HPDE6-E6E7 (cell line): ENCODE results near the gene TNK2.
A peak's percentile ranks its signal among the peaks of the same experiment; 100 is the strongest.
"Not testable (repeated sequence)": the region's sequence is repeated elsewhere in the genome, so short reads cannot be mapped to it uniquely, and the experiment has no call there.

Experiments used
- DNase-seq: peaks from one replicate; pipeline ENCODE4 v3.0.0; 2011; ENCODE audit warnings: missing footprints; ENCODE audit errors: extremely low spot score

Gene TNK2

GRCh38 chr3:195916991-195917390 lies 8.6 kb upstream of the TNK2 start:
- no peak for DNase-seq

- no peak for DNase-seq
These were observed 7.9 kb upstream of the TNK2 start for GRCh38 chr3:195916291-195916690.

GRCh38 chr3:195914648-195915473 lies 6.5 kb upstream of the TNK2 start:
- peak; percentile 97 for DNase-seq

- not testable (repeated sequence) for DNase-seq
These were observed 5.8 kb upstream of the TNK2 start for GRCh38 chr3:195914146-195914545.

GRCh38 chr3:195913382-195913781 lies 5.0 kb upstream of the TNK2 start:
- DNase-seq: no peak

GRCh38 chr3:195911946-195912270 lies 3.6 kb upstream of the TNK2 start:
- DNase-seq: no peak

GRCh38 chr3:195911041-195911945 lies 2.9 kb upstream of the TNK2 start:
- no peak for DNase-seq

GRCh38 chr3:195910499-195910845 lies 2.1 kb upstream of the TNK2 start:
- no peak for DNase-seq

GRCh38 chr3:195909644-195910498 lies 1.5 kb upstream of the TNK2 start:
- DNase-seq: peak; percentile 75

- no peak for DNase-seq
These were observed 587 bp upstream of the TNK2 start for GRCh38 chr3:195908694-195909581.

- DNase-seq: no peak
These were observed 742 bp downstream of the TNK2 start for GRCh38 chr3:195907684-195907933.

GRCh38 chr3:195906865-195907683 lies 1.3 kb downstream of the TNK2 start:
- DNase-seq: no peak

GRCh38 chr3:195905970-195906864 lies 2.1 kb downstream of the TNK2 start:
- no peak for DNase-seq

GRCh38 chr3:195904368-195904767 lies 4.0 kb downstream of the TNK2 start:
- no peak for DNase-seq

GRCh38 chr3:195903950-195904290 lies 4.4 kb downstream of the TNK2 start:
- DNase-seq: no peak

GRCh38 chr3:195902634-195903033 lies 5.7 kb downstream of the TNK2 start:
- DNase-seq: not testable (repeated sequence)

- DNase-seq: not testable (repeated sequence)
These were observed 6.3 kb downstream of the TNK2 start for GRCh38 chr3:195901836-195902585.

GRCh38 chr3:195900436-195901355 lies 7.7 kb downstream of the TNK2 start:
- no peak for DNase-seq
